Measurements from ENCODE around the gene IL20RB.

Gene IL20RB

GRCh38 chr3:136916223-136916622 lies 41.6 kb upstream of the IL20RB start:
- Histone ChIP-seq H3K9me3 (ENCODE audit: severe bottlenecking) (no peaks in the 10 kb centered on the region), H3K27ac (no peak overlapping the region), H3K4me3 (ENCODE audit: low read depth, low read length) (no peak overlapping the region), H3K36me3 (no peaks in the 10 kb centered on the region; the same call in 1 of the 2 replicates), H3K27me3 (ENCODE audit: insufficient read depth, low read depth, severe bottlenecking) (no peaks in the 10 kb centered on the region)
- no peak for DNase-seq
- no peak for TF ChIP-seq CTCF (IDR thresholded peaks at IDR 0.05; ENCODE audit: low read depth, low read length)

- Histone ChIP-seq H3K27ac (no peak overlapping the region), H3K27me3 (ENCODE audit: insufficient read depth, low read depth, severe bottlenecking) (no peaks in the 10 kb centered on the region), H3K4me3 (ENCODE audit: low read depth, low read length) (no peak overlapping the region), H3K9me3 (ENCODE audit: severe bottlenecking) (no peaks in the 10 kb centered on the region), H3K36me3 (no peaks in the 10 kb centered on the region; the same call in 1 of the 2 replicates)
- no peak for DNase-seq
- TF ChIP-seq CTCF (IDR thresholded peaks at IDR 0.05; ENCODE audit: low read depth, low read length), result no peak
These were observed 37.8 kb upstream of the IL20RB start for GRCh38 chr3:136919799-136920580.

GRCh38 chr3:136920904-136921611 lies 36.7 kb upstream of the IL20RB start:
- Histone ChIP-seq H3K27me3 (ENCODE audit: insufficient read depth, low read depth, severe bottlenecking) (no peaks in the 10 kb centered on the region), H3K36me3 (no peaks in the 10 kb centered on the region; the same call in 1 of the 2 replicates), H3K4me3 (ENCODE audit: low read depth, low read length) (no peak overlapping the region), H3K9me3 (ENCODE audit: severe bottlenecking) (no peaks in the 10 kb centered on the region), H3K27ac (no peak overlapping the region)
- no peak for TF ChIP-seq CTCF (IDR thresholded peaks at IDR 0.05; ENCODE audit: low read depth, low read length)
- no peak for DNase-seq

DNA sequence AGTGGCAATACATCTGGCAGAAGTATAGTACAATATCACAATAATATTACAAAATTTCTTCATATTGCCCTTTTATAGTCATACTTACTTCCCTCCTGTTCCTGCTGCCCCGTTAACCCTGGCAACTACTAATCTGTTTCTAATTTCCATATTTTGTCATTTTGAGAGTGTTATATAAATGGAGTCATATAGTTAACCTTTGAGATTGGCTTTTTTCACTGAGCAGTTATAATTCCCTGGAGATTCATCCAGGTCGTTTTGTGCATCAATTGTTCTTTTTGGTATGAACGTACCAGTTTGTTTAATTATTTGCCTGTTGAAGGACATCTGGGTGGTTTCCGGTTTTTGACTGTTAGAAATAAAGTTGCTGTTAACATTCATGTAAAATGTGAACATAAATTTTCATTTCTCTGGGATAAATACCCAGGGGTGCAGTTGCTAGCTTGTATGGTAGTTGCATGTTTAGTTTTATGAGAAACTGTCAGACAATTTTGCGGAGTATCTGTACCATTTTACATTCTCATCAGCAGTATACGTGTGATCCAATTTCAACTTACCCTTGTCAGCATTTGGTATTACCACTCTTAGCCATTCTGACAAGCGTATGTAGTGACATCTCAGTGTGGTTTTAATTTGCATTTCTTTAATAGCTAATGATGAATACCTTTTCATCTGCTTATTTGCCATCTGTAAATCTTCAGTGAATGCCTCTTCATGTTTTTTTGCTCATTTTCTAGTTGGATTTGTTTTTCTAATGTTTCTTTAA lies 32.2 kb upstream of the IL20RB start:
- H3K4me3 ChIP-seq (ENCODE audit: low read depth, low read length), result no peak overlapping the region
- H3K36me3 ChIP-seq, result peaks cover 10% of the 10 kb centered on the region

GRCh38 chr3:136928240-136928639 lies 29.5 kb upstream of the IL20RB start:
- DNase-seq, result no peak
- Histone ChIP-seq H3K36me3 (peaks cover 13% of the 10 kb centered on the region), H3K27ac (no peak overlapping the region), H3K9me3 (ENCODE audit: severe bottlenecking) (no peaks in the 10 kb centered on the region), H3K27me3 (ENCODE audit: insufficient read depth, low read depth, severe bottlenecking) (no peaks in the 10 kb centered on the region), H3K4me3 (ENCODE audit: low read depth, low read length) (no peak overlapping the region)
- TF ChIP-seq CTCF (IDR thresholded peaks at IDR 0.05; ENCODE audit: low read depth, low read length), result no peak

More for the DNA sequence above, 32.2 kb upstream of the IL20RB start:
- Histone ChIP-seq H3K27ac (no peak overlapping the region), H3K9me3 (ENCODE audit: severe bottlenecking) (no peaks in the 10 kb centered on the region), H3K27me3 (ENCODE audit: insufficient read depth, low read depth, severe bottlenecking) (no peaks in the 10 kb centered on the region)
- no peak for DNase-seq
- TF ChIP-seq CTCF (IDR thresholded peaks at IDR 0.05; ENCODE audit: low read depth, low read length), result no peak

Measured in WERI-Rb-1 (cell line).